ENCODE data around the gene SMAD3.
A peak's percentile ranks its signal among the peaks of the same experiment; 100 is the strongest.
"Not testable (repeated sequence)": the region's sequence is repeated elsewhere in the genome, so short reads cannot be mapped to it uniquely, and the experiment has no call there.

SMAD3 gene

GRCh38 chr15:67065531-67066005, at the start of gene SMAD3:
TSS of gene SMAD3 (plus strand) at chr15:67065602. CDS start at chr15:67066155, 553 bp downstream.
- peak; percentile 54 to 56 for DNase-seq (ENCODE audit: low read depth in 2 of 2)

GRCh38 chr15:67017311-67017710, 48.1 kb upstream of the SMAD3 start:
- DNase-seq (ENCODE audit: low read depth in 2 of 2), result no peak

- DNase-seq (ENCODE audit: low read depth in 2 of 2), result no peak
Measured at GRCh38 chr15:67018026-67018425, 47.4 kb upstream of the SMAD3 start.

GRCh38 chr15:67018441-67018840, 47.0 kb upstream of the SMAD3 start:
- DNase-seq (ENCODE audit: low read depth in 2 of 2), result no peak

GRCh38 chr15:67019069-67019468, 46.3 kb upstream of the SMAD3 start:
- DNase-seq (ENCODE audit: low read depth in 2 of 2), result no peak

- no peak for DNase-seq (ENCODE audit: low read depth in 2 of 2)
Measured at GRCh38 chr15:67019884-67020520, 45.4 kb upstream of the SMAD3 start.

- DNase-seq (ENCODE audit: low read depth in 2 of 2), result not testable (repeated sequence)
Measured at GRCh38 chr15:67020668-67021067, 44.7 kb upstream of the SMAD3 start.

GRCh38 chr15:67021455-67021854, 43.9 kb upstream of the SMAD3 start:
- no peak for DNase-seq (ENCODE audit: low read depth in 2 of 2)

- DNase-seq (ENCODE audit: low read depth in 2 of 2), result no peak
Measured at GRCh38 chr15:67022587-67023105, 42.8 kb upstream of the SMAD3 start.

GRCh38 chr15:67023517-67024313, 41.7 kb upstream of the SMAD3 start:
- no peak for DNase-seq (ENCODE audit: low read depth in 2 of 2)

GRCh38 chr15:67024314-67024997, 40.9 kb upstream of the SMAD3 start:
- DNase-seq (ENCODE audit: low read depth in 2 of 2), result no peak

GRCh38 chr15:67024998-67025368, 40.4 kb upstream of the SMAD3 start:
- DNase-seq (ENCODE audit: low read depth in 2 of 2), result no peak

- DNase-seq (ENCODE audit: low read depth in 2 of 2), result no peak
Measured at GRCh38 chr15:67025719-67026609, 39.4 kb upstream of the SMAD3 start.

GRCh38 chr15:67026610-67026967, 38.8 kb upstream of the SMAD3 start:
- DNase-seq (ENCODE audit: low read depth in 2 of 2), result no peak

GRCh38 chr15:67028440-67028839, 37.0 kb upstream of the SMAD3 start:
- DNase-seq (ENCODE audit: low read depth in 2 of 2), result not testable (repeated sequence)

- no peak for DNase-seq (ENCODE audit: low read depth in 2 of 2)
Measured at GRCh38 chr15:67030036-67030762, 35.2 kb upstream of the SMAD3 start.

- no peak for DNase-seq (ENCODE audit: low read depth in 2 of 2)
Measured at GRCh38 chr15:67031331-67031730, 34.1 kb upstream of the SMAD3 start.

- no peak for DNase-seq (ENCODE audit: low read depth in 2 of 2)
Measured at GRCh38 chr15:67032608-67033007, 32.8 kb upstream of the SMAD3 start.

GRCh38 chr15:67033012-67033411, 32.4 kb upstream of the SMAD3 start:
- peak; percentile 11 to 17 for DNase-seq (ENCODE audit: low read depth in 2 of 2)

GRCh38 chr15:67033571-67034044, 31.8 kb upstream of the SMAD3 start:
- DNase-seq (ENCODE audit: low read depth in 2 of 2), result peak; percentile 15 to 24

- DNase-seq (ENCODE audit: low read depth in 2 of 2), result no peak
Measured at GRCh38 chr15:67035886-67036285, 29.5 kb upstream of the SMAD3 start.
